Endometrial microvascular endothelial cells (primary cell): Measurements from ENCODE around the gene CASK. TPM values are rescaled to one million over a fixed set of nuclear protein-coding genes. Genes with fewer than 3 reads are reported as not detected.

ENCODE experiments used
- in situ Hi-C: cut with HindIII; loops from 2 replicates; pipeline ENCODE4 v1.10.0; 2017; ENCODE audit warnings: low sequenced_read_pairs, low pct_unique_long_range_greater_than_20kb; ENCODE audit errors: inconsistent ontology term
- total RNA-seq: library from RNA; depleted of rRNA; stranded (reverse); fragments of >200 nt; gene quantifications from one replicate; pipeline ENCODE4 v1.2.3, GENCODE V29; 2015; ENCODE audit errors: inconsistent ontology term

The CASK gene
- total RNA-seq, 1 donor from 2014 or later, result 9.0 TPM

DNA sequence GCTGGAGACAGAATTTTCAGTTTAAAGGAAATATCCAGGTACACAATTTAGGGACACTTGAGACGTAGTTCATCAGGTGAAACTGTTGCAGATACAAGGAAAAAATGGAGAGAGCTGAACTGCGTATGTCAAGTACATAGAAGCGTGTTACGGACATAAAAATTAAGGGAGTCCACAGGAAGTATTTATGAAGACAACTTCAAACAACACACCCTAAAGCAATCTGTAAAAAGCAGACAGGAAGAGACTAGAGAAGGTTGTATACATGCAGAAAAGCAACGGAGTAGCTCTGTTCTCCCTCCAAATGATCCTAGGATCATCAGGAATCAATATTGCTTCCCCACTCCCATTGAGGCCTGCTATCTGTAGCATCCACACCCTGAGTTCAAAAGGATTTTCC is 5.8 kb downstream of the CASK start:
- in situ Hi-C loops, result no loop called here

DNA sequence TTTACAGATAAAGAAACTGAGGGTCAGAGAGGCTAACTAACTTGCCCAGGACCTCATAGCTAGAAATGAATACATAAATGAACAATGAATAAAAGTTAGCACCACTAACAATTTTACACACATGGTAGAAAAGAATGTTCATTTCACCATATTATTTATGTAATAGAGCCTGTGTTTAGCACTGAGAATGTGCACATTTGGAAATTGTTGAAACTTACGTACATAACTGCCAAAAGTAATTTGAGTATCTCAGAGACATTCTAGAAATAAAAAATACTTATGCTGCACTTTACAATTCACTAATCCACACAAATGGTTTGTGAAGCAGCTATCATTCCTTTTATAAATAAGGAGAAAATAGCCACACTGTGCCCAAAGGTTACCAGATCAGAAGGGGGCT is 9.9 kb downstream of the CASK start:
- in situ Hi-C loops, result no loop called here

DNA sequence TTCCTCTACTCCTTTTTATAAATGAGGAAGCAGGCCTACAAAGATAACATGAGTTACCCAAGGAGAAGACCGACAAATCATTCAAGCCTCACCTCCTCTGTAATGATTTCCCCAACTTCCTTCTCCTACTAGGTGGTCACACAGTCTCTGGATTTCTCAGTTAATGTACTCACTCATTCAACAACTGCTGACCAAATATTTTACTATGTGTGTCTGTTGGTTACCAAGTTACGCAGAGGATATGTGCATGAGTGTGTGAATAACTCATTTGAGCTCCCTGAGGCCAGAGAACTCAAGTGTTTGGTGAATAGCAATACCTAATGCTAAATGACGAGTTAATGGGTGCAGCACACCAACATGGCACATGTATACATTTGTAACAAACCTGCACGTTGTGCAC is 10.4 kb downstream of the CASK start:
- in situ Hi-C loops, result no loop called here

DNA sequence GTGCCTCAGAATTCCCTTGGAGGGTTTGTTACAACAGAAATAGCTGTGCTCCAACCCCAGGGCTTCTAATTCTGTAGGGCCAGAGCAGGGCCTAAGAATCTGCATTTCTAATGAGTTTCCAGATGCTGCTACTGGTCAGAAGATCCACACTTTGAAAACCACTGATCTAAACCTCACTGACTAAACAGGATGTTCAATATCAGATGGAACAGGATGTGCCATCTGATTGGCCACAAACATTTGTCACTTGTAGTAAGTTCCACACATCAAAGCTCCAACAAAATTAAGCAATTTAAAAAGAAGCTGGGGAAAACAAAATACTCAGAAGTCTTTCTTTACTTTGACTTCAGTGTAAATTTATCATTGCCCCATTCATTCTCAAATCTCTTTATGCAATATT is 14.3 kb downstream of the CASK start:
- in situ Hi-C loops, result no loop called here

DNA sequence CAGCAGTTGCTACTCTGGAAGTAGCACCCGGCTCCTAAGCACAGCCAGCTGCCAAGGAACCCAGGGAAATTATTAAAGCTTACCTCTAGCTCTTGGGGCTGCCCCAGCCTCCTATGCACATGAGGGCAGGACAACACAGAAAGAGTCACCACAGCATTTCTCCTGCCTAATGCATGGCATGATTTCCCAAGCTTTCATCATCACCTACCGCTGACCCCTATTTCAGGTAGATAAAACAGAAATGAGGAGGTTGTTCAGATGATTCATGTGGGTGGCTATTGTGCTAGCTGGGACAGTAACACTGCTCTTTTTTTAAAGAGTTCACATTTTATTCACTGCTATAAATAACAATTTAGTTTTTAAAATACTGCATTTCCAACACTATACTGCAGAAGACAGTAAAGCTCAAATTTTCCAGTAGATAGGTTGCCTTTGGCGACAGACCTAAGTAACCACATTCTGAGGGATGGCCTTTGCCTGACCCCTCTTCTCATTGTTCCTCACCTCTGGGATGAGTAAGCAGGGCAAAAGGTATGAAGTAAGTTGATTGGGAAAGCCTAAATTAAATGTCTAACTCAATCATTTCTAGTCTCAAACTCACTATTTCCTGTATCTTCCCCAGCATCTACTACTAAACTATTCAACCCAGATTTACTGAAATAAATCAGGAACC is 16.7 kb downstream of the CASK start:
- in situ Hi-C loops, result no loop called here

DNA sequence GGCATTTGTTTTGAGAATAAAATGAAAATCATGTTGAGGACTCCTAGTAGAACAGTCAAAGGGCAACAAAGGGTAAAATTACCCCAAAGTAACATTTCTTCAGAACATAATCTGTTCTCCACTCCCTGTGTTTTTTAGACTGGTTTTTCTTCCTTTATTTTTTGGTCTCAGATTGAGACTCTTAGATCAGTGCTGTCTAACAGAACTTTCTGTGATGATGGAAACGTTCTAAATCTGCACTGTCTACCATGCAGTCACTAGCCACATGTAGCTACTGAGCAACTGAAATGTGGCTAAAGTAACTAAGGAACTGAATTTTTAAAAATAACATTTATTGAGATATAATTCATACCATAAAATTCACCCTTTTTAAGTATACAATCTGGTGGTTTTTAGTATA is 19.8 kb downstream of the CASK start:
- in situ Hi-C loops, result no loop called here

DNA sequence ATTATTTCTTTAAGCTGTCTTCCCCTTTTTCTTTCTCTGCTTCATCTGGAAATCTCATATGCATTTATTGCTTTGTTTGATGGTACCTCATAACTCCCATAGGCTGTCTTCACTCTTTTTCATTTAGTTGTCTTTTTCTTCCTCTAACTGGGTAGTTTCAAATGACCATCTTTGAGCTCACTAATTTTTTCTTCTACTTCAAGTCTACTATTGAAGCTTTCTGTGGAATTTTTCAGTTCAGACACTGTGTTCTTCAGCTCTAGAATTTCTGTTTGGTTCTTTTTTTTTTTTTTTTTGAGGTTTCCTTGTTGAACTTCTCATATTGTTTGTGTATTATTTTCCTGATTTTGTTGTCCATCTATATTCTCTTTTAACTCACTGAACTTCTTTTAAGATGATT is 23.0 kb downstream of the CASK start:
- in situ Hi-C loops, result no loop called here

DNA sequence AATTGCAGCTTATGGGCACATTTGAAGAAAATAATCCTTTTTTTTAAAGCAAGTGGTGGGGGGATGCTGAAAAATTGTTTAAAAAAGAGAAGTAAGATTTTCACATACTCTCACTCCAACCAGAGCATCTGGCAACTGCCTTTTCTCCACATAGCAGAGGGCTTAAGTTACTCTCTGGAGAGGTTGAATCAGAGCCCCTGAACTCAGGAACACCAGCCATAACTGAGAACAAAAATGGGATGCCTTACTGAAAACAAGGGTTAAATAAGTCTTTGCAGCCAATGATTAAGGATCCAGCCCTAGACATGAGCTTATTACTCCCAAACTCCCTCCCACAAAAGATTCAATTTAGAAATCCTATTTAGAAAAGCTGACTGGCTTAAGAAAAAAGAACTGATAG is 27.5 kb downstream of the CASK start:
- in situ Hi-C loops, result no loop called here

DNA sequence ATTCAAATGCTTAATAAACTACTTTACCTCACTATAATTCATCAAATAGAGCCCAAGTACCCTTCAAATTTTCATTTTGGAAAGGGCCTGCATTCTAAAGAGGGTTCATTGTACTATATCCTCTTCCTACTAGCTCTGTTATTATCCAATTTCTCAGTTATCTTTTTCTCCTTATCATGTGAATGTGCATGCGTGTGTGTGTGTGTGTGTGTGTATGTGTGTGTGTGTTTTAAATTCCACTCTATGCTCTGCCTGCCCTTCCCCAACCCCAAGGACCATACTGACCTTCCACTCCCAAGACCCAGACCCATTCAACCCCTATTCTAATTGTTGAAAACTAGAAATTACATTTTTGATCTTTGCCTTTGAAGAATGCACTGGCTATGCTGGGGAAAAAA is 33.3 kb downstream of the CASK start:
- in situ Hi-C loops, result no loop called here

DNA sequence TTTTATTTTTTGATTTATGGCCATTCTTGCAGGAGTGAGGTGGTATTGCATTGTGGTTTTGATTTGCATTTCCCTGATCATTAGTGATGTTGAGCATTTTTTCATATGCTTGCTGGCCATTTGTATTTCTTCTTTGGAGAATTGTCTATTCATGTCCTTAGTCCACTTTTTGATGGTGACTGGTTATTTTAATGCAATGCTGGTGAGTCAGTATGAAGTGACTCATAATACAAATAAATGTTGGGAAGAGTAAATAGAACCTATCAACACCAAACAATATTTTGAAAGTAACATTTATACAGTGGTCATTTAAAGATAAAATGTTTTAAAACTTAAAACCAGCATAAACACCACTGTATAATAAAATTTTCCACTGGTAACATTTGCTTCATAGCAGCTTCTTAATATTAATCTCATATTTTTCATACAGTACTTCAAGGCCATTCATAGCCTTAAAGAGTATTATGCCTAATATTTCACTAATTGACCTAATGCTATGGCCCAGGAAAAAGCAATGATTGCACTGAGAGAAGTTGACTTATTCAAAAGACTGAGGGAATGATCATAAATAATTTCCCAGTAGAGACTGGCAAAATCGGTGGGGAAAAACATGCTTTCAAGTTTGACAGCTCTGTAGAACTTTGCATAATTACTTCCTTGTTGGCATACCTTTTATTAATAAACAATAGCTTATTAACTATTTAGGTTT is 33.9 kb downstream of the CASK start:
- in situ Hi-C loops, result no loop called here

DNA sequence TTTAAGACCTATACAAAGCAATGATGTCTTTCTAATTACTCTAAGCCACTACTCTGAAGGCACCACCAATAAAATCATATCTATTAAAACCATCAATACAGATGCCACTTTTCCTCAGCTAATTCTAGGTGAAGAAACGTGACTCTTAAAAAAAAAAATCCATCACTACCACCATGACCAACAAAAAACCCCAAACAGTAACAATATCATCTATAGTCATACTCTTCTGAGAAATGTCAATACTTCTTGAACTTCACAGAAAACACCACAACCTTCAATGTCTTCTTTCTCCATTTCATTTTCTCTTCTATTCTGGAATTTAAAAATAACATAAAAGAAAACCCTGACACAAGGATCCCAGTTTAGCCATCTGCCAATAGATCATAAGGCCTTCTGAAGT is 35.7 kb downstream of the CASK start:
- in situ Hi-C loops, result no loop called here

DNA sequence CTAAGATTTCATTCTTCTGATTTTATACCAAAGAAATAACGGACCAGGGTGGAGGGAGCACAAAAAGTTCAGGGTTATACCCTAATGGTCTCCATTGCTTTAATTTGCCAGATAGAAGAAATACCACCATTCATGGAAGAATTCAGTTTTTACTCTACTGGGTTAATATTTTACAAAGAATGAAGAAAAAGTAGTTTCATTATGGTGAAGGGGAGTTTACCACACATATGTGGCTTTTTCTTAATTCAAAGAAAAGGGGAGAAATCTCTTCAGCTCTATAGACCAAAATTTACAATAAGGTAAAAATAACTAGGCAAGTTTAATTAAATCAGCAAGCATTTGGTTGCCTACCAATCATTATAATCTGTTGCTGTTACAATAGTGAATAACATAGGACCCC is 37.6 kb downstream of the CASK start:
- in situ Hi-C loops, result no loop called here

DNA sequence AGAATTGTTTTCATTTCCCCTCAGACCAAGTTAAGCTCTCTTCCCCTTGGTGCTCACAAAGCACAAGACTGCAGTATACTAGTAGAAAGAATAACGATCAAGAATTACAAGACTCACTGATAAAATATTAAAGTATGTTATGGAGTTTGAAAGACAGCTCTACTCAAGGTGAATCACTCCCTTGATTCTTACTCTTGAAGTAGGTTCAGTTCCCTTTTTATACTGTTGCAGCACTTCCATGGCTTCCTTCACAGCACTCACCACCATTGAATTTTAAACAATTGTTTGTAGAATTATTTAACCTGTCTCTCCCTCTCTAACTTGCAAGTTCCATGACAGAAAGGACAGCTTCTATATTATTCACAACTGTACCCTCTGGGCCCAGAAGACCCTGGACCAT is 42.2 kb downstream of the CASK start:
- in situ Hi-C loops, result no loop called here

DNA sequence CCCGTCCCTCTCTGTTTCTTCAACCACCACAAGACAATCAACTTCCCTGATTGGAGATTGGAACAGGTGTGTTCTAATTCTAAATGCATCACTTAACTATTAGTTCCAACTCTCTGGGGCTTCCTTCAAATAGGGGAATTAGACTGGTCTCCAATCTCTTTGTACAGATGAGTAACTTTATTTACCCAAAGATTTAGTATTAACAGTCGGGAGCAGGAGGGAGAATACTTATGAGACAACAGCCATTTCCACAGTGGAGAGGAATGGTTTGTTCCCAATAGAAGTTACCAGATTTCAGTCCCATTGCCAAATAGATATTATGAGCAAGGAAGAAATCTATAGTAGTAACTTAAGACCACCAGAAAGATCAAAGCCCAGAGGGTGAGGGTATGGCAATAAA is 46.2 kb downstream of the CASK start:
- in situ Hi-C loops, result no loop called here

DNA sequence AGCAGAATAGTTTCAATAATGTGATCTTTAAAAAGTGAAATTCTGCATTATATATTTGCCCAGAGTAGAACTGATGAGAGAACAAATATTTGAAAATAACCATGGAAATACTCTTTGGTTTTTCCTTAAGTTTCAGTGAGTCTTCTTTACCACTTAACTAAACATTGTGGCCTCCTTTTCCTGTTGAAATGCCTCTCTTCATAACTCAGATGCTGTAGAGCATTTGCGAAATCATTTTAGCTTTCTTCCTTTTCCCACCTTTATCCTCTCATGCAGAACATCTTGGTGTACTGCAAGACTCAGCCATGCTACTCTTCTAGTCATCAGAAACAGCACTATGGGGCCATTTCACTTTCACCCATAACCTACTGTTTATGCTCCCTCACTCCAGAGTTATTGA is 48.2 kb downstream of the CASK start:
- in situ Hi-C loops, result no loop called here

DNA sequence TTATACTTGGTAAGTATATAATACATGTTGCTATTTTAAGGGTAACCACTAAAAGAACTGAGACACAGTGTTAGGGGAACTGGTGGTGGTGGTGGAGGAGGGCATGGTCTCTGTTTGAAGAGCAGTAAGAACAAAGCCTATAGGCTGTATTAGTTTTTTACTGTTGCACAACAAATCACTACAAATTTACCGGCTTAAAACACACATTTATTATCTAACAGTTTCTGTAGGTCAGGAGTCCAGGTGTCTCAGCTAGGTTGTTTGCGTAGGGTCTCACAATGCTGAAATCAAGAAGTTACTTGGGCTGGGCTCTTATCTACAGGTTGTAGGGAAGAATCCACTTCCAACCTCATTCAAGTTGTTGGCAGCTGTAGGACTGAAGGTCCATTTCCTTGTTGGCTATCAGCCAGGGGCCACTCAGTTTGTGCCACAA is 52.6 kb downstream of the CASK start:
- in situ Hi-C loops, result no loop called here

DNA sequence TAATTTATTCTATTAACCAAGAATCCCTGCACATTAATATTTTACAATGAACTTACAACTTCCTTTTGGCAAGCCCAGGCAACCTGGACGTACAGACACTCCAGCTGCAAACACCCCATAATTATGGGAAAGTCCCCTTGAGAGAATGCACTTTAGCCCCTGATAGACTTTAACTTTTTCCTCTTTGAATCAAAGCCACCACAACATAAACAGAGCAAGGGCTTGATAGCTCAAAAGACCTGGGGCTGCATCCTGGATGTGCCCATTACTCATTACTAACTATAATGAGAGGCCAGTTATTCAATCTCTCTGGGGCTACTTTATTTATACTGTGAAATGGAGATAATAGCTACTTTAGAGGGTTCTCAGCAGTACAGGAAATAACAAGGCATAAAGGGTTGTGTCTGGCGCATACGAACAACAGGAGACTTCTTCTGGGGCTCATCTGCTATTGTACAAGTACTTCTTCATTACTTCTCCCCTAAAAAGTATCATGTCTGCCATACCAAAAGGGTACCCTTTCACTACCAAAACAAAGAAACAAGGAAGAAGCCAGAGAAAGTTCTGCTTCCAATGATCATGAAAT is 54.9 kb downstream of the CASK start:
- in situ Hi-C loops, result no loop called here

DNA sequence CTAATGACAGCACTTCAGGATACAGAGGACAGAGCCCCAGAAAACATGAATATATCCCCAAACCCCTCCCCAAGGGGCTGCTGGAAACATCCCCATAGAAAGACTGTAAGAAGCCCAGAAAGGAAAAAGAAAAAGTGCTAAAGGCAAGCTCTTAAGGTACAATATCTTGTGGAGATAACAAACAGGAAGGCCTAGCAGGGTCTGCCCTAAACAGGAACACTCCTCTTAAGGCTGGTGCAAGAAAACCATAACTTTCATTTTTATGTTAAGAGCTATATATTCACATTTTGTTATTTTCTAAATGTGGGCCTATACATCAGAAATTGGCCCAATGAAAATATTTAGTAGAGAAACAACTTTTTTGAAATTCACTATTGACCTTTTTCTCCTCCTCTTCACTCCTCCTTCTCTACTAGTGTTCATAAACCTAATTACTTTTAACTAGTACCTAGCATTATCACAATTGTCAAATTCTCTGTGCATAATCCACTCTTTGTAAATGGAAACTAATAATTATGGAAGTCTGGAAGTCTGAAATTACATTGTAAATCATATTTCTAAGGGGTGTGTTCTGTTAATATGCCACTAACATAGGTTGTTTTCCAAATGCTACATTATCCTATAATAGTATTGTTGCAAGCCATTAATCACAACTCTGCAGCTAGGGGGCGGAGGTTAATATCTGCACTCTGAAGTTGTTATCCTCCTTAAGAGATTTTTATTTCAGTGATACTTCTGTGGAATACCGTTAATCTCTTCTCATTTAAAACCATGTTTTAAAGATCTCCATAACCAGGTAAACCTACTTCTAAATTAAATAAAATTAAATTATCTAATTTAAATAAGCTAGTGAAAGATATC is 59.8 kb downstream of the CASK start:
- in situ Hi-C loops, result no loop called here

DNA sequence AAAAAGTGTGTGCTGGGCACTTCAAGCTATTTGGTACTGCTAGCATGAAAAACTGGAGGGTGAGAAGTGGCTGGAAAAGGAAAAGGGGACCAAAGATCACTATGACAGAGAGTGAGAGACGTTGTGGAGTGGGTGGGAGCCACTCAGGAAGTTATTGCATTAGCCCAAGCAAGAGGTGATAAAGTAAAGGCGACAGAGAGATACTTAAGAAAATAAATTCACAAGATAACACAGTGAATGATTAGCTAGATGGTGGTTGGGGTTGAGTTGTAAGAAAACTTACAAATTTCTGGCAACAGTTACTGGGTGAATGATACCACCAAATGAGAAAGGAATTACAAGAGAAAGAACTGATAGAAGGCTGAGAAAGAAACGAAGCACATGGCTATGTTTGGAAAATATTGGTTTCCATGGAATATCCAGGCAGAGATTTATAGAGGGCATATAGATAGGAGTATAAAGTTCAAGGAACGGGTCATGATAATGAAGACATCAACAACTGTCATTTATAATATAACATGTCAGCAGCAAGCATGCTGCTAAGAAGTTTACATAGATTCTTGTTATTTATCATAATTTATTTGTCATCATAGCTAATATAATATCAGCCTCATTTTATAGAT is 60.7 kb downstream of the CASK start:
- in situ Hi-C loops, result no loop called here
